ENCODE data around the gene ATP2A1. TPM values are rescaled to one million over a fixed set of nuclear protein-coding genes. Genes with fewer than 3 reads are reported as not detected.
"Not testable (repeated sequence)": the region's sequence is repeated elsewhere in the genome, so short reads cannot be mapped to it uniquely, and the experiment has no call there.

ATP2A1 gene
- total and polyA plus RNA-seq, 5 donors from 2014 or later: 1.4 TPM; not detected in 4

- Mint-ChIP-seq H3K4me3 (peak overlapping the region; percentile 88 to 99 (median 98)), H3K27me3 (no peaks in the 10 kb centered on the region), H3K9me3 (peaks cover 0 to 2% (median 0%) of the 10 kb centered on the region in 7 donors), H3K27ac (peak overlapping the region in 2 of 3 donors; percentile 86 to 98), H3K36me3 (peaks cover 12% of the 10 kb centered on the region), H3K4me1 (peaks cover 9 to 41% (median 24%) of the 10 kb centered on the region in 4 donors)
- no peaks in the 10 kb centered on the region for H3K9me3 ChIP-seq (ENCODE audit: control insufficient read depth in 2 of 2, low read length in 2 of 2)
- peak overlapping the region; percentile 26 for H3K4me3 ChIP-seq (ENCODE audit: low read depth, low read length)
- peaks cover 13% of the 10 kb centered on the region for H3K4me1 ChIP-seq (ENCODE audit: control insufficient read depth, insufficient read depth, low read length, poor library complexity, severe bottlenecking)
- H3K27me3 ChIP-seq (ENCODE audit: control insufficient read depth, insufficient read depth, low read length): no peaks in the 10 kb centered on the region
- ATAC-seq (ENCODE audit: low read depth in 2 of 2) (no peak), DNase-seq (no peak)
- H3K27ac ChIP-seq (ENCODE audit: insufficient read depth, low read length, poor library complexity, severe bottlenecking): peak overlapping the region; percentile 14
- peaks cover 26% of the 10 kb centered on the region for H3K36me3 ChIP-seq (ENCODE audit: control insufficient read depth, insufficient read depth, low read length)
Measured at GRCh38 chr16:28865001-28865688, 13.1 kb upstream of the ATP2A1 start.

- peaks cover 15% of the 10 kb centered on the region for H3K36me3 Mint-ChIP-seq
- Histone ChIP-seq H3K4me3 (ENCODE audit: low read depth, low read length) (no peak overlapping the region), H3K27me3 (ENCODE audit: control insufficient read depth, insufficient read depth, low read length) (no peaks in the 10 kb centered on the region), H3K9me3 (ENCODE audit: control insufficient read depth in 2 of 2, low read length in 2 of 2) (no peaks in the 10 kb centered on the region), H3K27ac (ENCODE audit: insufficient read depth, low read length, poor library complexity, severe bottlenecking) (peak overlapping the region; percentile 14), H3K4me1 (ENCODE audit: control insufficient read depth, insufficient read depth, low read length, poor library complexity, severe bottlenecking) (peaks cover 13% of the 10 kb centered on the region), H3K36me3 (ENCODE audit: control insufficient read depth, insufficient read depth, low read length) (peaks cover 34% of the 10 kb centered on the region)
- DNase-seq (no peak), ATAC-seq (ENCODE audit: low read depth in 2 of 2) (no peak)
- H3K27me3 Mint-ChIP-seq: no peaks in the 10 kb centered on the region
- peaks cover 9 to 43% (median 25%) of the 10 kb centered on the region in 4 donors for H3K4me1 Mint-ChIP-seq
- peak overlapping the region in 3 of 4 donors; percentile 35 to 73 (median 41) for H3K4me3 Mint-ChIP-seq
- H3K27ac Mint-ChIP-seq: peak overlapping the region in 2 of 3 donors; percentile 69 to 86
- no peaks in the 10 kb centered on the region for H3K9me3 Mint-ChIP-seq
Measured at GRCh38 chr16:28865722-28866453, 12.4 kb upstream of the ATP2A1 start.

GRCh38 chr16:28866454-28866804, 11.9 kb upstream of the ATP2A1 start:
- H3K36me3 ChIP-seq (ENCODE audit: control insufficient read depth, insufficient read depth, low read length): peaks cover 36% of the 10 kb centered on the region
- peak overlapping the region in 3 of 4 donors; percentile 39 to 73 (median 41) for H3K4me3 Mint-ChIP-seq
- DNase-seq (no peak), ATAC-seq (ENCODE audit: low read depth in 2 of 2) (no peak)
- H3K9me3 Mint-ChIP-seq: no peaks in the 10 kb centered on the region
- peaks cover 9 to 43% (median 25%) of the 10 kb centered on the region in 4 donors for H3K4me1 Mint-ChIP-seq
- no peak overlapping the region for H3K27ac Mint-ChIP-seq
- no peaks in the 10 kb centered on the region for H3K27me3 Mint-ChIP-seq
- peaks cover 13% of the 10 kb centered on the region for H3K4me1 ChIP-seq (ENCODE audit: control insufficient read depth, insufficient read depth, low read length, poor library complexity, severe bottlenecking)
- H3K4me3 ChIP-seq (ENCODE audit: low read depth, low read length): no peak overlapping the region
- no peak overlapping the region for H3K27ac ChIP-seq (ENCODE audit: insufficient read depth, low read length, poor library complexity, severe bottlenecking)
- peaks cover 15% of the 10 kb centered on the region for H3K36me3 Mint-ChIP-seq
- H3K9me3 ChIP-seq (ENCODE audit: control insufficient read depth in 2 of 2, low read length in 2 of 2): no peaks in the 10 kb centered on the region
- H3K27me3 ChIP-seq (ENCODE audit: control insufficient read depth, insufficient read depth, low read length): no peaks in the 10 kb centered on the region

GRCh38 chr16:28867241-28867640, 11.0 kb upstream of the ATP2A1 start:
- H3K36me3 Mint-ChIP-seq: peaks cover 15% of the 10 kb centered on the region
- peaks cover 9 to 43% (median 25%) of the 10 kb centered on the region in 4 donors for H3K4me1 Mint-ChIP-seq

GRCh38 chr16:28867646-28868045, 10.6 kb upstream of the ATP2A1 start:
- Mint-ChIP-seq H3K4me3 (peak overlapping the region in 1 of 4 donors; percentile 74), H3K36me3 (peaks cover 15% of the 10 kb centered on the region), H3K4me1 (peaks cover 9 to 42% (median 25%) of the 10 kb centered on the region in 4 donors)
- not testable (repeated sequence) for H3K9me3 ChIP-seq (ENCODE audit: control insufficient read depth in 2 of 2, low read length in 2 of 2); H3K27ac ChIP-seq (ENCODE audit: insufficient read depth, low read length, poor library complexity, severe bottlenecking); H3K4me3 ChIP-seq (ENCODE audit: low read depth, low read length); H3K27ac Mint-ChIP-seq; H3K27me3 Mint-ChIP-seq; H3K27me3 ChIP-seq (ENCODE audit: control insufficient read depth, insufficient read depth, low read length); H3K9me3 Mint-ChIP-seq; DNase-seq; ATAC-seq (ENCODE audit: low read depth in 2 of 2)
- Histone ChIP-seq H3K4me1 (ENCODE audit: control insufficient read depth, insufficient read depth, low read length, poor library complexity, severe bottlenecking) (peaks cover 12% of the 10 kb centered on the region), H3K36me3 (ENCODE audit: control insufficient read depth, insufficient read depth, low read length) (peaks cover 43% of the 10 kb centered on the region)

More at GRCh38 chr16:28867241-28867640, 11.0 kb upstream of the ATP2A1 start:
- H3K27me3 ChIP-seq (ENCODE audit: control insufficient read depth, insufficient read depth, low read length): no peaks in the 10 kb centered on the region
- peak overlapping the region in 2 of 4 donors; percentile 31 to 74 for H3K4me3 Mint-ChIP-seq
- H3K27ac ChIP-seq (ENCODE audit: insufficient read depth, low read length, poor library complexity, severe bottlenecking): no peak overlapping the region
- no peaks in the 10 kb centered on the region for H3K9me3 ChIP-seq (ENCODE audit: control insufficient read depth in 2 of 2, low read length in 2 of 2)
- no peak for ATAC-seq (ENCODE audit: low read depth in 2 of 2)
- H3K27me3 Mint-ChIP-seq: no peaks in the 10 kb centered on the region
- H3K9me3 Mint-ChIP-seq: no peaks in the 10 kb centered on the region
- H3K36me3 ChIP-seq (ENCODE audit: control insufficient read depth, insufficient read depth, low read length): peaks cover 43% of the 10 kb centered on the region
- H3K4me1 ChIP-seq (ENCODE audit: control insufficient read depth, insufficient read depth, low read length, poor library complexity, severe bottlenecking): peaks cover 13% of the 10 kb centered on the region
- no peak overlapping the region for H3K4me3 ChIP-seq (ENCODE audit: low read depth, low read length)
- no peak for DNase-seq
- H3K27ac Mint-ChIP-seq: no peak overlapping the region

GRCh38 chr16:28869201-28869600, 9.1 kb upstream of the ATP2A1 start:
- H3K9me3 ChIP-seq (ENCODE audit: control insufficient read depth in 2 of 2, low read length in 2 of 2): no peaks in the 10 kb centered on the region
- ATAC-seq (ENCODE audit: low read depth in 2 of 2) (no peak), DNase-seq (no peak)
- H3K27me3 Mint-ChIP-seq: no peaks in the 10 kb centered on the region
- H3K27ac ChIP-seq (ENCODE audit: insufficient read depth, low read length, poor library complexity, severe bottlenecking): no peak overlapping the region
- peaks cover 15% of the 10 kb centered on the region for H3K36me3 Mint-ChIP-seq
- no peak overlapping the region for H3K27ac Mint-ChIP-seq
- H3K4me1 ChIP-seq (ENCODE audit: control insufficient read depth, insufficient read depth, low read length, poor library complexity, severe bottlenecking): peaks cover 3% of the 10 kb centered on the region
- H3K4me3 ChIP-seq (ENCODE audit: low read depth, low read length): no peak overlapping the region
- no peaks in the 10 kb centered on the region for H3K27me3 ChIP-seq (ENCODE audit: control insufficient read depth, insufficient read depth, low read length)
- no peaks in the 10 kb centered on the region for H3K9me3 Mint-ChIP-seq
- H3K4me1 Mint-ChIP-seq: peaks cover 9 to 29% (median 20%) of the 10 kb centered on the region in 4 donors
- peak overlapping the region in 1 of 4 donors; percentile 73 for H3K4me3 Mint-ChIP-seq
- peaks cover 43% of the 10 kb centered on the region for H3K36me3 ChIP-seq (ENCODE audit: control insufficient read depth, insufficient read depth, low read length)

- Mint-ChIP-seq H3K9me3 (no peaks in the 10 kb centered on the region), H3K4me1 (peaks cover 0 to 5% (median 1%) of the 10 kb centered on the region in 4 donors), H3K36me3 (peaks cover 10% of the 10 kb centered on the region), H3K27ac (no peak overlapping the region), H3K27me3 (no peaks in the 10 kb centered on the region), H3K4me3 (no peak overlapping the region)
- DNase-seq (no peak), ATAC-seq (ENCODE audit: low read depth in 2 of 2) (no peak)
- Histone ChIP-seq H3K9me3 (ENCODE audit: control insufficient read depth in 2 of 2, low read length in 2 of 2) (no peaks in the 10 kb centered on the region), H3K27me3 (ENCODE audit: control insufficient read depth, insufficient read depth, low read length) (no peaks in the 10 kb centered on the region), H3K36me3 (ENCODE audit: control insufficient read depth, insufficient read depth, low read length) (peaks cover 33% of the 10 kb centered on the region), H3K27ac (ENCODE audit: insufficient read depth, low read length, poor library complexity, severe bottlenecking) (no peak overlapping the region), H3K4me3 (ENCODE audit: low read depth, low read length) (no peak overlapping the region), H3K4me1 (ENCODE audit: control insufficient read depth, insufficient read depth, low read length, poor library complexity, severe bottlenecking) (no peaks in the 10 kb centered on the region)
Measured at GRCh38 chr16:28872952-28873351, 5.3 kb upstream of the ATP2A1 start.
